Activated CD8-positive, alpha-beta memory T cell treated with anti-CD3 and anti-CD28 coated beads for 48 hours (primary cell): ENCODE data around the gene IL10RB.
"Not testable (repeated sequence)": the region's sequence is repeated elsewhere in the genome, so short reads cannot be mapped to it uniquely, and the experiment has no call there.

Experiments used
- DNase-seq, 3 experiments: peaks; one replicate each; pipeline ENCODE4 v3.0.0-alpha.2; 2020; ENCODE audit warnings: low read depth in 2 of 3, low spot score in 2 of 3

IL10RB gene

DNA sequence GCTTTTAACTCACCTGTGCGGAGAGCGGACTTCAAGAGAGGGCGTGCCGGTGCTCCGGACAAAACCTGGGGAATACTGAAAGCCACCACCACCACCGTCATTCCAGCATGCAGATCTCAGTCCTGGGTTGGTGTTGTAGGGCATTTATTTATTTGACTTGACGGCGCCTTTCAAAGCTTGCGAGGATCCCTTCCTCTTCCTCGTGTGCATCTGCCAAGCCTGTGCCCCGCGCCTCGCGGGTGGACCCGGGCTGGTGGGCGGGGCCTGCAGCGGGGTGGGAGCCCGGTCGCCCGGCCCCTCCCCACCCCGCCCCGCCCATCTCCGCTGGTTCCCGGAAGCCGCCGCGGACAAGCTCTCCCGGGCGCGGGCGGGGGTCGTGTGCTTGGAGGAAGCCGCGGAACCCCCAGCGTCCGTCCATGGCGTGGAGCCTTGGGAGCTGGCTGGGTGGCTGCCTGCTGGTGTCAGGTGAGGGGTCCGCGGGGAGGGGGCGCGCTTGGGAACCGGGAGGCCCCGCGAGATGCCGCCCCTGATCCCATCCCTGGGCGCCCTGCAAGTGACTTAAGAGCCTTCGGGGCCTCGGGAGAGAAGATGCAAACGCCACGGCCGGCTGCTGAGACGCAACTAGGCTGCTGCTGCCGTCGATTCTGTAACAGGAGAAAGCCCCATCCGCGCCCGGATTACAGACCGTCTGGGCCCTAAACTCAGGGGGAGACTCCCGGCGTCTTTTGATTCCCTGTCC, at the start of gene IL10RB:
TSS of gene IL10RB (plus strand) at position 318 of the 739 bp plus-strand sequence. CDS start at position 417, 99 bp downstream.
- DNase-seq = peak; percentile 37 to 47 (median 46)

DNA sequence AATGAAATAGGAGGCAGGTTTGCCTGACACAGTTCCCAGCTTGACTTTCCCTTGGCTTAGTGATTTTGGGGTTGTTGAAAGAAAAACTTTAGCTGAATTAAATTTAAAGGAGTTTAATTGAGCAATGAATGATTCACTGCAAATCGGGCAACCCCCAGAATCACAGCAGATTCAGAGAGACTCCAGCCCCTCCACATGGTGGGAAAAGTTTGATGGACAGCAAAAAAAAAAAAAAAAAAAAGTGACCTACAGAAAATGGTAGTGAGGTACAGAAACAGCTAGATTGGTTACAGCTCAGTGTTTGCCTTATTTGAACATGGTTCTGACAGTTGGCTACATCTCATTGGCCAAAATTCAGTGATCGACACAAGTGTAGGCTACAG, 49.0 kb upstream of the IL10RB start:
- no peak for DNase-seq

DNA sequence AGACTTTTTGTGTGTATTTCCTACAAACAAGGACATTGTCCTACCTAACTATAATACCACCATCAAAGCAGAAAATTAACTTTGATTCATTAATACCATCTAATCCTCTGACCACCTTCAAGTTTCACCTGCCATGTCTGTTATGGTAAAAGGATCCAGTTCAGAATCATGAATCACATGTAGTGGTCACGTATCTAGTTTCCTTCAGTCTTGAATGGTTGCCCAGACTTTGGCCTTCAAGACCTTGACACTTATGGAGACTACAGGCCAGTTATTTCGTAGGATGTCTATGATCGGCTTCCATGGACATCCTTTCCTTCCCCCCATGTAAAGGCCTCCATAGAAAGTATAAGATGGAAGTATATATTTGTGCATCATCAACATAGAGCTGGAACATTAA, 46.9 kb upstream of the IL10RB start:
- no peak for DNase-seq

DNA sequence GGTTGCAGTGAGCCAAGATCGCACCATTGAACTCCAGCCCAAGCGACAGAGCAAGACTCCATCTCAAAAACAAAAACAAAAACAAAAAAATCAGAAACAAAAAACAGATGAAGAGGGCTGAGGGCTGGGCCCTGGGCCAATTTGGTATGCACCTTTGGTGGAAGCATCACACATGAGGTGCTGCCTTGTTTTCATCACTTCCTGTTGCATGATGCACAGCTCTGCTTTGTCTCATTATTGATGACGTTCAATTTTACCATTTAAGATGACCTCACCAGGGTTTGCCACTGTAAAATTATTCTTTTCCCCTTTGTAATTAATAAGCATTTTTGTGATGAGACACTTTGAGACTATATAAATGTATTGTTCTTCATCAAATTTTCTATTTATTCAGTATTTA, 46.2 kb upstream of the IL10RB start:
- no peak for DNase-seq

DNA sequence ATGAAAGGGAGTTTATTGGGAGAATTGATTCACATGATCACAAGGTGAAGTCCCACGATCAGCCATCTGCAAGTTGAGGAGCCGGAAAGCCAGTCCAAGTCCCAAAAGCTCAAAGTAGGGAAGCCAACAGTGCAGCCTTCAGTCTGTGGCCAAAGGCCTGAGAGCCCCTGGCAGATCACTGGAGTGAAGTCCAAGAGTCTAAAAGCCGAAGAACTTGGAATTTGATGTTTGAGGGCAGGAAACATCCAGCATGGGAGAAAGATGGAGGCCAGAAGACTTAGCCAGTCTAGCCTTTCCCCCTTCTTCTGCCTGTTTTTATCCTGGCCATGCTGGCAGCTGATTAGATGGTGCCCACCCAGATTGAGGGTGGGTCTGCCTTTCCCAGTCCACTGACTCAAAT, 40.8 kb upstream of the IL10RB start:
- not testable (repeated sequence) for DNase-seq

DNA sequence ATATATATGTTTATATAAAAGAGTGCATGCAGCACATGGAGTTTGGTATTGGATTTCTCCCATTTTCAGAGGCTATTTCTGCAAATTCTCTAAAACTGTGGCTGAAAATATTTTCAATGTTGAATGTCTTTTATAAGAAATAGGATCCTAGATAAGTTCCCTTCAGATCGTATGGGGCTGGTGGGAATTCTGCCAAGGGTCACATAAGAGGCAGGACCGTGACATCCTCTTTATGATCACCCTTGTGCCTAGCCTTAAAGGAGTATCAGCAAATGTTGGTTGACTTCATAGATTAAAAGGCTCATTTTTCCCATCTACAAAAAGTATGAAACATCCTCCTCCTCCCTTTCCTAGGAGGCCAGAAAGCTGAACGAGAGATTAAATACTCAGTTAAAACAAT, 37.7 kb upstream of the IL10RB start:
- DNase-seq = no peak

DNA sequence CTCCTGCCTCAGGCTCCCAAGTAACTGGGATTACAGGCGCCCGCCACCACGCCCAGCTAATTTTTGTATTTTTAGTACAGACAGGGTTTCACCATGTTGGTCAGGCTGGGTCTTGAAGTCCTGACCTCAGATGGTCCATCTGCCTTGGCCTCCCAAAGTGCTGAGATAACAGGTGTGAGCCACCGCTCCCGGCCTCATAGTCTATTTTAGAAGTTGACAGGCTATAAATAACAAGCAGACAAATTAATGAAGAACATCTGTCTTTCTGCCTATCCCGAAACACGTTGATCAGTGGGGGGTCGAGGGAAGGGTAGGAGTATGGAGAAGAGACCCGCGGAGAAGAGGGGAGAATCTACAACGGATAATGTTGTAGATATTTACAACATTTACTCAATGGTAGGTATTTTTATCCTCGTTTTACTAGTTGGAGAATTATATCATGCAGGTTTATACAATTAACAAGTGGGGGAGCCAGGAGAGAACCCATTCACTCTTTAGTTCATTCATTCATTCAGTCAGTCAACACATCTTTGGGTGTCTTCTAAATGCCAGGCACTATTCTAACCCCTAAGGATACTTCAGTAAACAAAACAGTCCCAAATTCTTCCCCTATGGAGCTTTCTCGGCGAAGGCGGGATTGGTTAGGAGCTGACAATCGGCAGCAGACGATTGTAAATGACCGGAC, 36.9 kb upstream of the IL10RB start:
- no peak for DNase-seq

DNA sequence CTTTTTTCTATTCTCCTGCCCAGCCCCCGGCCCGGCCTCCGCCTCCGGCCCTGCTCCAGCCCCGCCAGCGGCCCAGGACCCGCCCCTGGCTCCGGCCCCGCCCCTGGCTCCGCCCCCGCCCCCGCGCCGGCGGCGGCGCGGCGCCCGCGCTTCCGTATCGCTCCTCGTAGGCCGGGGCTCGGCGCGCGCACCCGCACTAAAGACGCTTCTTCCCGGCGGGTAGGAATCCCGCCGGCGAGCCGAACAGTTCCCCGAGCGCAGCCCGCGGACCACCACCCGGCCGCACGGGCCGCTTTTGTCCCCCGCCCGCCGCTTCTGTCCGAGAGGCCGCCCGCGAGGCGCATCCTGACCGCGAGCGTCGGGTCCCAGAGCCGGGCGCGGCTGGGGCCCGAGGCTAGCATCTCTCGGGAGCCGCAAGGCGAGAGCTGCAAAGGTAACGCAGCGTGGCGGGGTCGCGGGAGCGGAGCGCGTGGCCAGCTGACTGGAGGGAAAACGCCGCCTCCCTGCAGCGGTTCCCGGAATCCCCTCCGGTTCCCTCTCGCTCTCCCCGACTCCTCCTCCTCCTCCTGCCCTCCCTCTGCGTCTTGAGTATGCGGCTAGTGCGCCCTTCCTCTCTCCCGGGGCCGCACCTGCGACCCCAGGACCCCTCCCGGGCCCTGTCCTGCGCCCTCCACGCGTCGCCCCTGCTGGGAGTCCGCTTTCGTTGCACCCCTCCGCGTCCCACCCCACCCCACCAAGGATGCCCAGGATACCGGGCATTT, 36.2 kb upstream of the IL10RB start, which contains the start of gene IFNAR2:
TSS of gene IFNAR2 (plus strand) at position 155 of the 761 bp plus-strand sequence. CDS start 11,985 bp downstream, outside the sequence.
- DNase-seq = peak; percentile 49 to 63 (median 62)

DNA sequence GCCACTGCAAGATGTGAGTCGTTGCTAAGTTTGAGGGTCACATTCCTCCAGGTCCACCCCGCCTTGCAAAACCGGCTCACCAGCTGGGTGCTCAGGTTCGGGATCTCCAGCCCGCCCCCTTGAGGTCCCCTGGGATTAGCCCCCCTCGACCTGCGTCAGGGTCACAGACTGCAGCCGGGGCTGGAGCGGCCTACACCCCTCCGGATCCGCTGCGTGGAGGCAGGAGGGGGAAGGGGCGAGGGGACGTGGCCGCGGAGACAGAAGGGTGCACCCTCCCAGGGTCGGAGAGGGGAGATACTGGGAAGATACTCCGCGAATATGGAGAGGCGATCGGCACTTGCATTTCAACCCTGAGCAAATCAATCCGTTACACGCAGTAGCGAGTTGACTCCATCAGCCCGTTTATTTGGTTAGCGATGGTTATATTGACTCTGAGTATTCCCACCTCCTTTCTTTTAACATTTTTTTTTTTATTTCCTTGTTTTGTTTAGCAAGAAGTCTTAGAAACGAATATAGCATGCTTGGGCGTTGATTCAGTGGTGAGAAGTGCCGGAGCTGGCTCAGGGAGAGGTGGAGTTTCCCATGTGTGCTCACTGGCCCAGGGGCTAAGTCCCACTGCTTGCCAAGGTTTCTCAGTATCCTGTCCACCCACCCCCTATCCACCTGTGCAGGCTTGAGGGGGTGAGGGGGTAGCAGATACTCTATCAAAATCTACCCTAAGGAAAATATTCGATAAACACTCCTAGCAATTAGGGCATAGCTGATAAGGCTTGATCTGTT, 35.4 kb upstream of the IL10RB start:
- no peak for DNase-seq

DNA sequence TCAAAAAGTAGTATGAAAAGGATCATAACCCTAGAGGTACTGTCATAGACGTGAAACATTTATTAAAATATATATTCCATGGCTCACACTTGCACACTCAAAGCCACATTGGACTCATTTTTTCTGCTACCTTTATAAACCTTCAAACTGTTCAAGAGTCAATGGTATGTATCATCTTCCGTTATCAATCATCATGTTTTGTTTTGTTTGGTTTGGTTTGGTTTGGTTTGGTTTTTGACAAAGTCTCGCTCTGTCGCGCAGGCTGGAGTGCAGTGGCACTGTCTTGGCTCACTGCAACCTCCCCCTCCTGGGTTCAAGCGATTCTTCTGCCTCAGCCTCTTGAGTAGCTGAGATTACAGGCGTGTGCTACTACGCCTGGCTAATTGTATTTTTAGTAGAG, 34.6 kb upstream of the IL10RB start:
- no peak for DNase-seq

DNA sequence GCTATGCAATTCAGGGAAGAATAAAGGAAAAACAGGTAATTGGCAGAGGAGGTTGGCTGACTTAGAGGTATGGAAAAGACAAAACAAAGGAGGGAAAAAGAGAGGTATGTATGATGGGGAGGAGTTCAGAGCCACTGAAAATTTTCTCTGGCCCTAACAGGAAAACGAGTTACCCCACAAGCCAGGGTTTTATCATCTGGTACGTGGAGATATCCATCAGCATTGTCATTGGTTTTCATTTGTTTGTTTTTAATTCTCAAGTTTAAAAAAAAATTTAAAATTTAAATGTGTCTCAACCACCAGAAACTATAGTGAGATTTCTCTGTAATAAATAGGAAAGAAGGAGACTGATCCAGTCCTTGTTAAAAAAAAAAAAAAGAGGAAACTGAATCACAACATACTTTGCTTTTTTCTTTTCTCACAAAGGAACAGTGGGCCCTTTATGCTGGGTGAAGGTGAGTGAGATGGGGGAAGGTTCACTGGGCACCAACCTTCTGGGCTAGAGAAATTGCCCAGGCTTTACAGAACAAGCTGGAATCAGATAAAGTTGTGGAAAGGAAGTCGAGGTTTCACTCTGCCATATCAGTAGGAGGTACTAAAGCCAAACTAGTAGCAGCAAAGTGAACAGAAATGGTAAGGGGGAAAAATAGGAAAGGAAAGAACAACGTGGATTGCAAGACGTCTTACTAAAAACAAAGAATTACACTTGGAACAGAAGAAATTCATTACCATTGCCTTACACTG, 33.7 kb upstream of the IL10RB start:
- no peak for DNase-seq

DNA sequence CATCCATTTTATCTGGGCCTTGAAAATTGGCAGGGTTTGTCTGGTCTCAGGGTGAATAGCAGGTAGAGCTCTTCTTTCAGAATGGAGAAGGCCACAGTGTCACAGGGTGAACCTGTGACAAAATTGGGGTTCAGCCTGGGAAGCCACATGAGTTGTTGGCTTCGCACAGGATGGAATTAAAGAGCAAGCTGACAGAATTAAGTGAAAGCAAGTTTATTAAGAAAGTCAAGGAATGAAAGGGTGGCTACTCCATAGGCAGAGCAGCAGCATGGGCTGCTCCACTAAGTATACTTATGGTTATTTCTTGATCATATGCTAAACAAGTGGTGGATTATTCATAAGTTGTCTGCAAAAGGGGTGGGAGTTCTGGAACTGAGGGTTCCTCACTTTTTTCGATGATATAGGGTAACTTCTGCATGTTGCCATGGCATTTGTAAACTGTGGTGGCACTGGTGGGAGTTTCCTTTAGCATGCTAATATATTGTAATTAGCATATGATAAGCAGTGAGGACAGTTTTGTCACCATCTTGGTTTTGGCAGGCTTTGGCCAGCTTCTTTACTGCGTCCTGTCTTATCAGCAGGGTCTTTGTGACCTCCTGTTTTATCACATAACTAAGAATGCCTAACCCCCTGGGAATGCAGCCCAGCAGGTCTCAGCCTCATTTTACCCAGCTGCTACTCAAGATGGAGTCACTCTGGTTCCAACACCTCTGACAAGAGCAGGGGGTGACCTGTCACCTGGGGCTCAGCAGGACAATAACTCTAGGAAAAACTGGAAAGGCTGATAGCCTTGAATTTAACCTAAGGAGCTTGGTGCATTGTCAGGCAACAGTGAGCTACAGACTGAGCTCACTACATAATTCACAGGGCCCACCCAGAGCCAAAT, 31.3 kb upstream of the IL10RB start:
- no peak for DNase-seq

DNA sequence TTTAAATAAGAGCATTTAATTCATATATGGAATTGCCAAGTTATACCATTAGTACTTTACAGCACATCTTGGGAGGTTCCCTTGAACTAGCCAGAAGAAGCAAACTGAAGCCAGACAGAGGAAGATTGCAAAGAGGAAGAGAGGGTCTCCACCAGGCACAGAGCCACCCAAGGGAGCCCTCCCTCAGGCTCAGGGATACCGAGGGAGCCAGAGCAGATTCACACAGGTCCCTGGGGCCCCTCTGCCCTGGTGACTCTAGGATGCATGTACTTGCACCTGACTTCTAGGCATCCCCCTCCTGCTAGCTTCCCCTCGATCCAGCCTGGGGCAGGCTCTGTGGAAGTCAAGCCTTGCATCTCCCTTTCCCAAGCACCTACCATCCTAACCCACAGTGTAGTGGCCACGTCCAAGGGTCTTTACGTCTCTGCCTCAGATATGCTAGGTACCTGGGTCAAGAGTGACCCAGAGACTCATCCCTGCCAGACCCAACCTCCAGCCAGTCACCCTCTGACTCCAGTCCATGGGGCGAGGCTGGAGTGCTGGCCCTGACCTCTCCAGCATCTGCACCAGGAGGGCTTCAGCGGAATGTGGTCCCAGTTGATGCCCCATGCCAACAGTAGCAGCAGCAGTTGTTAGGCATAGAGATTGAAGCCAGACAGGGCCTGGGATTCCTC, 30.0 kb upstream of the IL10RB start:
- DNase-seq = no peak

DNA sequence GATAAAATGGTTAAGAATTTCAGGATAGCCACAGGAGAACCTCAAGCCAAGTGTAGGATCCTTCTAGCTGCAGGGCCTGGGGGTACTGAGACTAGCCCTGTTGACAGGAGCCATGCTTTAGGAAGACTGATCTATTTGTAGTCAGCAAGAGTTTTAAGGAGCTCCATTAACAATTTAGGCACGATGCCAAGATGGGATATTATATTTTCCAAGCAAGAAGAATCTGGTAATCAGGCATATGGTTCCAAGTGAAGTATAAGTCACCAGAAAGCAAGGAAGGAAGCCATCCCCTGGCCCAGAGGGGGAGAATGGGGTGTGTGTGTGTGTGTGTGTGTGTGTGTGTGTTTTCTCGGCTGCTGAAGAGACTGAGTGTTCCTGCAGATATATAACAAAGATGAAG, 29.4 kb upstream of the IL10RB start:
- no peak for DNase-seq

DNA sequence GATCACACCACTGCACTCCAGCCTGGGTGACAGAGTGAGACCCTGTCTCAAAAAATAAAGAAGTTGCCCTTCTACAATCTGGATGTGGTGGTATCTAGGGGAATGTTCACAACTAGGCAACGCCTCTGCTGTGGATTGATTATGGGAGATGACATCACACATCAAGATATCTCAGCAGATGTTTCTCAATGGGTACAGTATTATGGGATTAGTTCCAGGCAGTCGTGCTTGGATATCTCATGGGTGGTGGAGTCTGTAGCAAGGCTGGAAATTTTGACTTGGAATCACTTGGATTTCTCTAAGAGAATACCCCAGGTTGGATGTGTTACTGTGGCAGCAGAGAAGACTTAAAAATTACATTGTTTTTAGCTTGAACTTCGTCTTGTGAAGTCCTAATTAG, 28.7 kb upstream of the IL10RB start:
- DNase-seq = no peak

DNA sequence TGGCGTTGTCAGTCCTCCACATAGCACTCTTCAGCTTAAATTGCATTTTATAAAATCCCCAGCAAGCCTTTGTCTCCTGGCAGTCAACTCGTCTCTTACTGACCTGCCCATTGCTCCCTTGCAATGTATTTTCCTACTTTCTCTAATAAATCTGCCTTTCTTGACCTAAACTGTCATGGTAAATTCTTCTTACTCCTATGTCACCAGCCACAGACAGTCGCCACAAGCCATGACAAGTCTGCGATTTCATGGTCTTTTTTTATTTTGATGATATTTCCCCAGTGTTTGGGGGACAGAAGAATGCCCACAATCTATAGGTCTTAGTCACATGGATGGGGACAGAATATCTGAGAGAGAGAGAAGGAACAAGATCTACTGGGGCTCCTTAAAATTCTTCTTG, 28.0 kb upstream of the IL10RB start:
- no peak for DNase-seq

DNA sequence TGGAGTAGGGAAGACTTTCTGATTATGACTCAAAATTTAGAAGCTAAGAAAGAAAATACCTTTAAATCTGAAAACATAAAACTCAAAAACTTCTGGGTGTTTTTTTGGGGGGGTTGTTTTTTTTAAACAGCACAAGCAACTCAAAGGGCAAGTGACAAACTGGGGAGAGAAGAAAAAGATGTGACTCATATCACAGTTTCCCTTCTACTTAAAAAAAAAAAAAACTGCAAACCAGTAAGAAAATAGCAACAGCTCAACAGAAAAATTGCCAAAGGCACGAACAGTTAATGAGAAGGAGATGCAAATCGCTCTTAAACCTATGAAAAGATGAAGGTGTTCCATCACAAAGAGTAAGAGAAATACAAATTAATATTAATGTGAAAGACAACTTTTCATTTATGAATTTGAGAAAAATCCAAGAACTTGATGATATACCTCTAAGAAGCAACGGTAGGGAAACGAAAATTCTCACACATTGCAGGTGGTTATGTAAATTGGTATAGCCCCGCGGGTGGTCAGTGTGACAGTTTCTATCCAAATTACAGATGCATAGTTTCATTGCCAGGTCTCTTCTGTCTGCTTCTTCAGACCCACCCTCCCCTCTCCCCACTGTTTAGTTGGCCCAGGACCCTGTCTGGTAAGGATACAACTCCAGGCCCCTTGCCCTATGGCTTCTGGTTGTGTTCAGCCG, 27.5 kb upstream of the IL10RB start:
- no peak for DNase-seq

DNA sequence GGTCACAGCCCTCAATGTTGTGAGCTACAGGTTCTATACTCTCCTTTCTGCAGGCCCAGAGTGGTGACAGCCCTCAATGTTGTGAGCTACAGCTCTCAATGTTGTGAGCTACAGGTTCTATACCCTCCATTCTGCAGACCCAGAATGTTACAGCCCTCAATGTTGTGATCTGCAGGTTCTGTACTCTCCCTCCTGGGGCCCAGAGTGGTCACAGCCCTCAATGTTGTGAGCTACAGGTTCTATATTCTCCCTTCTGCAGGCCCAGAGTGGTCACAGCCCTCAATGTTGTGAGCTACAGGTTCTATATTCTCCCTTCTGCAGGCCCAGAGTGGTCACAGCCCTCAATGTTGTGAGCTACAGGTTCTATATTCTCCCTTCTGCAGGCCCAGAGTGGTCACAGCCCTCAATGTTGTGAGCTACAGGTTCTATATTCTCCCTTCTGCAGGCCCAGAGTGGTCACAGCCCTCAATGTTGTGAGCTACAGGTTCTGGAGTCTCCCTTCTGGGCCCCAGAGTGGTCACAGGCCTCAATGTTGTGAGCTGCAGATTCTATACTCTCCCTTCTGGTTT, 26.5 kb upstream of the IL10RB start:
- DNase-seq = not testable (repeated sequence)
